Liver (tissue), 9 donors: Measurements from ENCODE around the gene PAXIP1. TPM values are rescaled to one million over a fixed set of nuclear protein-coding genes. Genes with fewer than 3 reads are reported as not detected.

ENCODE experiments used
- DNase-seq: peaks from one replicate; pipeline ENCODE4 v3.0.0-alpha.2; 2017; ENCODE audit warnings: low spot score
- H3K27ac ChIP-seq, 2 donors: one replicate each; pipeline ENCODE4 v1.7.0; 2013; ENCODE audit warnings: inconsistent platforms in 2 of 2, low read length in 2 of 2, control low read depth in 1 of 2, low read depth in 1 of 2, mild to moderate bottlenecking in 1 of 2
- H3K27me3 ChIP-seq, 4 donors: one replicate each; pipeline versions ENCODE4 v1.6.1 to v1.7.0; 2013; ENCODE audit warnings: low read length in 3 of 4, inconsistent platforms in 1 of 4, mild to moderate bottlenecking in 1 of 4, moderate library complexity in 1 of 4; ENCODE audit not compliant: control insufficient read depth in 4 of 4, insufficient read depth in 4 of 4
- H3K36me3 ChIP-seq, 4 donors: one replicate each; pipeline versions ENCODE4 v1.6.1 to v1.7.0; 2013; ENCODE audit warnings: low read length in 3 of 4, mild to moderate bottlenecking in 3 of 4, low read depth in 1 of 4, moderate library complexity in 1 of 4; ENCODE audit not compliant: control insufficient read depth in 4 of 4, insufficient read depth in 3 of 4
- H3K4me1 ChIP-seq, 4 donors: one replicate each; pipeline versions ENCODE4 v1.6.1 to v1.7.0; 2013; ENCODE audit warnings: low read length in 3 of 4, mild to moderate bottlenecking in 3 of 4, moderate library complexity in 1 of 4; ENCODE audit not compliant: control insufficient read depth in 4 of 4, insufficient read depth in 4 of 4
- H3K4me3 ChIP-seq, 3 donors: one replicate each; pipeline versions ENCODE4 v1.6.1 to v1.7.0; 2013; ENCODE audit warnings: low read length in 3 of 3, control low read depth in 1 of 3, low read depth in 1 of 3, mild to moderate bottlenecking in 1 of 3
- H3K9ac ChIP-seq, 2 donors: one replicate each; pipeline ENCODE4 v1.7.0; 2013; ENCODE audit warnings: low read length in 2 of 2, mild to moderate bottlenecking in 2 of 2, moderate library complexity in 2 of 2, control low read depth in 1 of 2, low read depth in 1 of 2
- H3K9me3 ChIP-seq, 4 donors: one replicate each; pipeline versions ENCODE4 v1.6.1 to v1.7.0; 2013; ENCODE audit warnings: low read length in 3 of 4; ENCODE audit not compliant: control insufficient read depth in 4 of 4
- ATF3 ChIP-seq: IDR thresholded peaks from 2 replicates; pipeline ENCODE4 v1.6.1; 2016; ENCODE audit warnings: antibody characterized with exemption
- FOXA1 ChIP-seq: IDR thresholded peaks from 2 replicates; pipeline ENCODE4 v1.6.1; 2016; ENCODE audit warnings: antibody characterized with exemption
- FOXA2 ChIP-seq: IDR thresholded peaks from 2 replicates; pipeline ENCODE4 v1.6.1; 2016; ENCODE audit warnings: antibody characterized with exemption
- GABPA ChIP-seq, 2 donors: IDR thresholded peaks in 1 of 2; conservative IDR thresholded peaks in 1 of 2; 2 replicates each; pipeline ENCODE4 v1.6.1; 2016; ENCODE audit warnings: antibody characterized with exemption in 2 of 2, mild to moderate bottlenecking in 1 of 2, moderate library complexity in 1 of 2
- HNF4A ChIP-seq, 2 donors: conservative IDR thresholded peaks; 2 replicates each; pipeline ENCODE4 v1.6.1; 2016; ENCODE audit warnings: antibody characterized with exemption in 2 of 2, mild to moderate bottlenecking in 2 of 2
- HNF4G ChIP-seq: IDR thresholded peaks from 2 replicates; pipeline ENCODE4 v1.6.1; 2016; ENCODE audit warnings: antibody characterized with exemption
- JUND ChIP-seq, 2 donors: IDR thresholded peaks; 2 replicates each; pipeline ENCODE4 v1.6.1; 2016; ENCODE audit warnings: antibody characterized with exemption in 2 of 2
- NR2F2 ChIP-seq: IDR thresholded peaks from 2 replicates; pipeline ENCODE4 v1.6.1; 2016; ENCODE audit warnings: antibody characterized with exemption
- RXRA ChIP-seq, 2 donors: IDR thresholded peaks; 2 replicates each; pipeline ENCODE4 v1.6.1; 2017 to 2018; ENCODE audit warnings: antibody characterized with exemption in 2 of 2, mild to moderate bottlenecking in 1 of 2
- SP1 ChIP-seq: IDR thresholded peaks from 2 replicates; pipeline ENCODE4 v1.6.1; 2018; ENCODE audit warnings: antibody characterized with exemption, mild to moderate bottlenecking
- TAF1 ChIP-seq: conservative IDR thresholded peaks from 2 replicates; pipeline ENCODE4 v1.6.1; 2016; ENCODE audit warnings: antibody characterized with exemption, mild to moderate bottlenecking
- ZBTB33 ChIP-seq: IDR thresholded peaks from 2 replicates; pipeline ENCODE4 v1.6.1; 2016; ENCODE audit warnings: antibody characterized with exemption
- WGBS: extraction: QIAGEN DNeasy Blood & Tissue Kit; methylation state at CpG from one replicate; pipeline ENCODE4 v1.1.7; 2013; 5-methylcytosine and 5-hydroxymethylcytosine counted together
- polyA plus RNA-seq, 2 donors: library from polyadenylated mRNA; stranded (reverse) in 1 of 2; unstranded in 1 of 2; fragments of 200-250 nt in 1 of 2; fragments of >200 nt in 1 of 2; fragmentation: Nextera tagmentation in 1 of 2; extraction: Ambion mirVana in 1 of 2; gene quantifications; one replicate each; pipeline versions ENCODE4 v1.2.1 to v1.2.3, GENCODE V29; 2013 to 2015
- total RNA-seq, 2 donors: library from RNA; depleted of rRNA; stranded (reverse); fragments of >200 nt; gene quantifications; one replicate each; pipeline ENCODE4 v1.2.3, GENCODE V29; 2014
- TF ChIP-seq, protein P1 (sequence below): IDR thresholded peaks from 2 replicates; pipeline ENCODE4 v1.6.1; 2016; ENCODE audit warnings: antibody characterized with exemption, mild to moderate bottlenecking
- TF ChIP-seq, protein P2 (sequence below): fragments of 150-350 bp; IDR thresholded peaks from 2 replicates; pipeline ENCODE4 v1.5.1; 2017; ENCODE audit warnings: improper control_type of control experiment, low read depth, low read length; ENCODE audit not compliant: missing input control
- donor health status: healthy.
- donor health status: healthy.
- donor health status: healthy.
- donor health status: healthy.
- donor health status: healthy.

The PAXIP1 gene
- total and polyA plus RNA-seq, 4 donors = 2.0 to 10.1 (median 5.8) TPM

DNA sequence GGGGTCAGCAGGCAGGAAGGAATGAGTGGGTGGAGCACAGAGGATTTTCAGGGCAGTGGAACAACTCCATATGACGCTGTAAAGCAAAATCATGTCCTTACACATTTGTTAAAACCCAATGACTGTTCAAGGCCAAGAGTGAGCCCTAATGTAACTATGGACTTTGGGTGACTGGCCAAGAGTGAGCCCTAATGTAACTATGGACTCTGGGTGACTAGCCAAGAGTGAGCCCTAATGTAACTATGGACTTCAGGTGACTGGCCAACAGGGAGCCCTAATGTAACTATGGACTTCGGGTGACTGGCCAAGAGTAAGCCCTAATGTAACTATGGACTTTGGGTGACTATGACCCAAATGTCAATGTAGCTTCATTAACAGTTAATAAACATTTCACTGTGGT is 52.0 kb downstream of the PAXIP1 start:
- Histone ChIP-seq H3K9ac (no peak overlapping the region), H3K27ac (no peak overlapping the region), H3K36me3 (peaks cover 0 to 43% (median 40%) of the 10 kb centered on the region in 4 donors), H3K9me3 (no peaks in the 10 kb centered on the region), H3K27me3 (no peaks in the 10 kb centered on the region), H3K4me3 (no peak overlapping the region), H3K4me1 (peaks cover 0 to 6% (median 0%) of the 10 kb centered on the region in 4 donors)
- peak; percentile 51 for TF ChIP-seq SP1
- no peak for TF ChIP-seq GABPA (IDR thresholded peaks at IDR 0.05 in 1 of 2, conservative IDR thresholded peaks at IDR 0.05 in 1 of 2)
- TF ChIP-seq FOXA2 = peak; percentile 38
- no peak for TF ChIP-seq TAF1
- TF ChIP-seq FOXA1 = no peak
- TF ChIP-seq, protein P1, sequence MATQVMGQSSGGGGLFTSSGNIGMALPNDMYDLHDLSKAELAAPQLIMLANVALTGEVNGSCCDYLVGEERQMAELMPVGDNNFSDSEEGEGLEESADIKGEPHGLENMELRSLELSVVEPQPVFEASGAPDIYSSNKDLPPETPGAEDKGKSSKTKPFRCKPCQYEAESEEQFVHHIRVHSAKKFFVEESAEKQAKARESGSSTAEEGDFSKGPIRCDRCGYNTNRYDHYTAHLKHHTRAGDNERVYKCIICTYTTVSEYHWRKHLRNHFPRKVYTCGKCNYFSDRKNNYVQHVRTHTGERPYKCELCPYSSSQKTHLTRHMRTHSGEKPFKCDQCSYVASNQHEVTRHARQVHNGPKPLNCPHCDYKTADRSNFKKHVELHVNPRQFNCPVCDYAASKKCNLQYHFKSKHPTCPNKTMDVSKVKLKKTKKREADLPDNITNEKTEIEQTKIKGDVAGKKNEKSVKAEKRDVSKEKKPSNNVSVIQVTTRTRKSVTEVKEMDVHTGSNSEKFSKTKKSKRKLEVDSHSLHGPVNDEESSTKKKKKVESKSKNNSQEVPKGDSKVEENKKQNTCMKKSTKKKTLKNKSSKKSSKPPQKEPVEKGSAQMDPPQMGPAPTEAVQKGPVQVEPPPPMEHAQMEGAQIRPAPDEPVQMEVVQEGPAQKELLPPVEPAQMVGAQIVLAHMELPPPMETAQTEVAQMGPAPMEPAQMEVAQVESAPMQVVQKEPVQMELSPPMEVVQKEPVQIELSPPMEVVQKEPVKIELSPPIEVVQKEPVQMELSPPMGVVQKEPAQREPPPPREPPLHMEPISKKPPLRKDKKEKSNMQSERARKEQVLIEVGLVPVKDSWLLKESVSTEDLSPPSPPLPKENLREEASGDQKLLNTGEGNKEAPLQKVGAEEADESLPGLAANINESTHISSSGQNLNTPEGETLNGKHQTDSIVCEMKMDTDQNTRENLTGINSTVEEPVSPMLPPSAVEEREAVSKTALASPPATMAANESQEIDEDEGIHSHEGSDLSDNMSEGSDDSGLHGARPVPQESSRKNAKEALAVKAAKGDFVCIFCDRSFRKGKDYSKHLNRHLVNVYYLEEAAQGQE = no peak
- peak; percentile 66 for TF ChIP-seq HNF4G
- TF ChIP-seq HNF4A (conservative IDR thresholded peaks at IDR 0.05) = peak; percentile 88 to 91
- TF ChIP-seq RXRA (IDR thresholded peaks at IDR 0.05) = peak; percentile 45 to 48
- WGBS = 61% methylated on average over 2 of the region's 2 CpGs
- DNase-seq = no peak

GRCh38 chr7:154947604-154948003 is 55.3 kb downstream of the PAXIP1 start:
- no peak for TF ChIP-seq ATF3
- TF ChIP-seq, protein P2, sequence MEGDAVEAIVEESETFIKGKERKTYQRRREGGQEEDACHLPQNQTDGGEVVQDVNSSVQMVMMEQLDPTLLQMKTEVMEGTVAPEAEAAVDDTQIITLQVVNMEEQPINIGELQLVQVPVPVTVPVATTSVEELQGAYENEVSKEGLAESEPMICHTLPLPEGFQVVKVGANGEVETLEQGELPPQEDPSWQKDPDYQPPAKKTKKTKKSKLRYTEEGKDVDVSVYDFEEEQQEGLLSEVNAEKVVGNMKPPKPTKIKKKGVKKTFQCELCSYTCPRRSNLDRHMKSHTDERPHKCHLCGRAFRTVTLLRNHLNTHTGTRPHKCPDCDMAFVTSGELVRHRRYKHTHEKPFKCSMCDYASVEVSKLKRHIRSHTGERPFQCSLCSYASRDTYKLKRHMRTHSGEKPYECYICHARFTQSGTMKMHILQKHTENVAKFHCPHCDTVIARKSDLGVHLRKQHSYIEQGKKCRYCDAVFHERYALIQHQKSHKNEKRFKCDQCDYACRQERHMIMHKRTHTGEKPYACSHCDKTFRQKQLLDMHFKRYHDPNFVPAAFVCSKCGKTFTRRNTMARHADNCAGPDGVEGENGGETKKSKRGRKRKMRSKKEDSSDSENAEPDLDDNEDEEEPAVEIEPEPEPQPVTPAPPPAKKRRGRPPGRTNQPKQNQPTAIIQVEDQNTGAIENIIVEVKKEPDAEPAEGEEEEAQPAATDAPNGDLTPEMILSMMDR = no peak
- no peak for TF ChIP-seq ZBTB33
- TF ChIP-seq JUND (IDR thresholded peaks at IDR 0.05) = no peak
- TF ChIP-seq NR2F2 = no peak
- no peak for TF ChIP-seq FOXA1
- TF ChIP-seq FOXA2 = no peak
- no peak for TF ChIP-seq GABPA (IDR thresholded peaks at IDR 0.05 in 1 of 2, conservative IDR thresholded peaks at IDR 0.05 in 1 of 2)
- Histone ChIP-seq H3K4me3 (no peak overlapping the region), H3K36me3 (peaks cover 2 to 49% (median 44%) of the 10 kb centered on the region in 4 donors), H3K4me1 (peaks cover 0 to 6% (median 0%) of the 10 kb centered on the region in 4 donors), H3K9me3 (no peaks in the 10 kb centered on the region), H3K27me3 (no peaks in the 10 kb centered on the region), H3K9ac (no peak overlapping the region), H3K27ac (no peak overlapping the region)
- 94% methylated on average over 5 of the region's 5 CpGs for WGBS
- no peak for DNase-seq
